OCI-LY3 (cell line): ENCODE results near the gene KRTAP19-1.
A peak's percentile ranks its signal among the peaks of the same experiment; 100 is the strongest.

Experiments
- CTCF ChIP-seq: fragments of 200-600, 300-600 bp; sonication (generic); IDR thresholded peaks from 2 replicates; pipeline ENCODE4 v1.5.1; 2014; ENCODE audit warnings: antibody characterized with exemption, low read length, low read depth
- EZH2phosphoT487 ChIP-seq: fragments of 200-600 bp; shearing (Covaris generic); IDR thresholded peaks from 2 replicates; pipeline ENCODE4 v1.6.1; 2018; ENCODE audit warnings: antibody characterized with exemption, mixed run types, low read depth

GRCh38 chr21:30463713-30464112 is 16.5 kb downstream of the KRTAP19-1 start:
- TF ChIP-seq EZH2phosphoT487 (no peak), CTCF (peak; percentile 52)
